Astrocyte of the cerebellum (primary cell): ENCODE data around the gene NCK2.

Source experiments
- DNase-seq: peaks from one replicate; pipeline ENCODE4 v3.0.0-alpha.2; 2011; ENCODE audit warnings: low read depth
- H3K4me3 ChIP-seq: 2 replicates; pipeline ENCODE4 v1.5.1; 2011; ENCODE audit warnings: mild to moderate bottlenecking, low read depth, low read length, moderate library complexity
- in situ Hi-C: cut with HindIII; loops from 2 replicates; pipeline ENCODE4 v1.10.0; 2017; ENCODE audit warnings: low sequenced_read_pairs
- TF ChIP-seq, protein P1 (sequence below): IDR thresholded peaks from 2 replicates; pipeline ENCODE4 v1.5.1; 2012; ENCODE audit warnings: low read length, low read depth, moderate library complexity, mild to moderate bottlenecking; ENCODE audit errors: missing control alignments

NCK2 gene

DNA sequence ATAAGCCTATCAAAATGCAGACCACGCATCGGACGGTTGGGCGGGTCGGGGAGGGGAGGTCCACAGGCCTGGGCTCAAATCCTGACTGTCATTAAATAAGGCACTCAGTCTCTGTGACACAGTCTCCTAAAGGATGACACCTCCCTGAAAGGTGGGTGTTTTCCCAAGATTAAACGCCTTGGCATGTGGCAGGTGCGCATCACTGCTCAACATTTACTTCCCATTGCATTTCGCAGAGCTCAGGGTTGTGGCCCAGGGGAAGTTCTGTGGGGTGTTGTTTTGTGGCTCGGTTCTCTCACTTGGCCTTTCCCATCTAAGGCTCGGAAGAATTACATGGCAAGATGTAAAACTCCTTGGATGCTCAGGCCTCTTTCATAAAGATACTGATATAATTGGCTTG is 107.4 kb downstream of the NCK2 start:
- no peak overlapping the region for H3K4me3 ChIP-seq
- in situ Hi-C loops = no loop called here
- no peak for DNase-seq
- TF ChIP-seq, protein P1, sequence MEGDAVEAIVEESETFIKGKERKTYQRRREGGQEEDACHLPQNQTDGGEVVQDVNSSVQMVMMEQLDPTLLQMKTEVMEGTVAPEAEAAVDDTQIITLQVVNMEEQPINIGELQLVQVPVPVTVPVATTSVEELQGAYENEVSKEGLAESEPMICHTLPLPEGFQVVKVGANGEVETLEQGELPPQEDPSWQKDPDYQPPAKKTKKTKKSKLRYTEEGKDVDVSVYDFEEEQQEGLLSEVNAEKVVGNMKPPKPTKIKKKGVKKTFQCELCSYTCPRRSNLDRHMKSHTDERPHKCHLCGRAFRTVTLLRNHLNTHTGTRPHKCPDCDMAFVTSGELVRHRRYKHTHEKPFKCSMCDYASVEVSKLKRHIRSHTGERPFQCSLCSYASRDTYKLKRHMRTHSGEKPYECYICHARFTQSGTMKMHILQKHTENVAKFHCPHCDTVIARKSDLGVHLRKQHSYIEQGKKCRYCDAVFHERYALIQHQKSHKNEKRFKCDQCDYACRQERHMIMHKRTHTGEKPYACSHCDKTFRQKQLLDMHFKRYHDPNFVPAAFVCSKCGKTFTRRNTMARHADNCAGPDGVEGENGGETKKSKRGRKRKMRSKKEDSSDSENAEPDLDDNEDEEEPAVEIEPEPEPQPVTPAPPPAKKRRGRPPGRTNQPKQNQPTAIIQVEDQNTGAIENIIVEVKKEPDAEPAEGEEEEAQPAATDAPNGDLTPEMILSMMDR = no peak

DNA sequence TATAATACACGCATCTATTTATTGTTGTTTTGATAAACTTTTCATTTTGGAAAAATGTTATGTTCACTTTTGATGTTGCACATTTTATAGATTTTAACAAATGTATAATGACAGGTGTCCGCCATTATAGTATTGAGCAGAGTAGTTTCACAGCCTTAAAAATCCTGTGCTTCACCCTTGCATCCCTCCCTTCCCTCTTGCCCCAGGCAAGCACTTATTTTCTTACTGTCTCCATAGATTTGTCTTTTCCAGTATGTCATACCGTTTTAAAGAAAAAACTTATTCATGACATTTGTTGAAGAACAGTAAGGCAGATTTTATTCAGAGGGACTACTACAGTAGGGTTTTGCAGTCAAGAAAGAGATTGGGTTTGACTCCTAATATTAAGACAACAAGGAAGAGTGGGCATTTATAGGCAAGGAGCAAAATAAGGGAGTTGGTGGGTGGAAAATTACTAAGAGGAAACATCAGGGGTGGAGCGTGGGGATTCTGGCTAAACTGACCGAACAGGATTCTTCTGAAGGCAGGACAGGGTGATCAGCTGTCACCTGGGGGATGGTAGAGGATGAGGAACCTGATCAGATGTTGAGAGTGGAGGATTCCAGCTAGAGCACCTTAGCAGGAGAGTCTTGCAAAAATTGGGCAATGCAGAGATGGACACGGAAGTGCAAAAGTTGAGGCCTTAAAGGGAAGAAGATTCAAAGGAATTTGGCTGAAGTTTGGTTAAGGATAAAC is 108.8 kb downstream of the NCK2 start:
- TF ChIP-seq, protein P1 = no peak
- H3K4me3 ChIP-seq = no peak overlapping the region
- in situ Hi-C loops = no loop called here
- DNase-seq = no peak

DNA sequence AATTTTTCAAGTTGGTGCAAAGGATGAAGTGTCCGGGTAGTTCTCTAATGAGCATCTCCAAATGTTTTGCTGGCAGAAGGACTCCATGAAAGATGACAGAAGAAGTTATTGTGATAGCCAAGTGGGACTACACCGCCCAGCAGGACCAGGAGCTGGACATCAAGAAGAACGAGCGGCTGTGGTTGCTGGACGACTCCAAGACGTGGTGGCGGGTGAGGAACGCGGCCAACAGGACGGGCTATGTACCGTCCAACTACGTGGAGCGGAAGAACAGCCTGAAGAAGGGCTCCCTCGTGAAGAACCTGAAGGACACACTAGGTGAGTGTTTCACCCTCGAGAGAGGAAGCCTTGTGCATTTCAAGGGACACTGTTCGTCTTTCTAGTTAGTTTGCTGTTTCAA is 110.3 kb downstream of the NCK2 start:
- in situ Hi-C loops = no loop called here
- no peak for DNase-seq
- TF ChIP-seq, protein P1 = no peak
- H3K4me3 ChIP-seq = no peak overlapping the region

DNA sequence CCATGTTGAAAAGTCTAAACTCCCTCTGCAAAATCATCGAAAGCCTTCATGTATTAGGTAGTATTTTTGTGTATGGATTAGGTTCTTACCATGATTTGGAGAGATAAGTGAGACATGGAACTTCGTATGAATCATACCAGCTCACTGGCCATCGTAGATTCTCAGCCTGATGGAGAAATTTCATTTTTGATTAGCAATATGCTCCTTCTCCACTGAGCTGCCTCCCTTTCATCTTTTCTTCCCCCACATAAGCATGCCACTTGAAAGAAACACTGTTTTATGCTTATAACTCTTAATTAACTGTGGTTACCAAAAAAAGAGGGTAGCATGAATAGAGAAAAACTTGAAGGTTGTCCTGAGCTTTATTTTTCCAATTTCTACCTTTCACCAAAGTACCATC is 111.9 kb downstream of the NCK2 start:
- TF ChIP-seq, protein P1 = no peak
- in situ Hi-C loops = no loop called here
- H3K4me3 ChIP-seq = no peak overlapping the region

DNA sequence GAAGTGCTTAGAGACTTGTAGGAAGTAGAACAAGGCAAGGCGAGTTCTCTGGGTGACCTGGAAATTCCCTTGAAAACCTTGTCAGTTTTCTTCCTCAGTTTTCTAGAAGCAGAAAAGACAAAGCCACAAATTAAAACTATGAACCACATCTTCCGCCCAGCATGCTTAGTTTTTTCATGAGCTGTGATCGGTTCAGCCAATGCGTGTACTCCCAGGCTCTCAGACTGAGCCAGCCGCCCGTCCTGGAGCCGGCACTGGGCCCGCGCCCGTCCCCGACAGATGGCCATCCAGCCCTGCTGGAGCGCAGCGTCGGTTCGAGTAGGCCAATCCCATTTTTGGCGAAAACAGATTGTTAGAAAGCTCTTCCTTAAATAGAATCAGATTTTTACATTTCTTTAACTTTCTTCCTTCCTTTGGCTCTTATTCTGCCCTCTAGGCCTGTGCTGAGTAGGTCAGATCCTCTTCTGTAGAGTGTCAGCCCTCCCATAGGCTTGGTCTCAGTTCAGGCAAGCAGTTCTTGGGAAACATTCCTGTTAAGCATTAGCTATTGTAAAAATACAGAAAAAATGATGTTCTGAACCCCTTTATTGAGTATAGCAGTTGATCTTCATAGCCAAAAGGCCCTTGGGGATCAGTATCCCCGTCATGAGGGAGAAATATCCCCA is 112.5 kb downstream of the NCK2 start:
- no peak overlapping the region for H3K4me3 ChIP-seq
- in situ Hi-C loops = no loop called here
- DNase-seq = no peak
- TF ChIP-seq, protein P1 = no peak

More for the DNA sequence above, 111.9 kb downstream of the NCK2 start:
- DNase-seq = no peak

DNA sequence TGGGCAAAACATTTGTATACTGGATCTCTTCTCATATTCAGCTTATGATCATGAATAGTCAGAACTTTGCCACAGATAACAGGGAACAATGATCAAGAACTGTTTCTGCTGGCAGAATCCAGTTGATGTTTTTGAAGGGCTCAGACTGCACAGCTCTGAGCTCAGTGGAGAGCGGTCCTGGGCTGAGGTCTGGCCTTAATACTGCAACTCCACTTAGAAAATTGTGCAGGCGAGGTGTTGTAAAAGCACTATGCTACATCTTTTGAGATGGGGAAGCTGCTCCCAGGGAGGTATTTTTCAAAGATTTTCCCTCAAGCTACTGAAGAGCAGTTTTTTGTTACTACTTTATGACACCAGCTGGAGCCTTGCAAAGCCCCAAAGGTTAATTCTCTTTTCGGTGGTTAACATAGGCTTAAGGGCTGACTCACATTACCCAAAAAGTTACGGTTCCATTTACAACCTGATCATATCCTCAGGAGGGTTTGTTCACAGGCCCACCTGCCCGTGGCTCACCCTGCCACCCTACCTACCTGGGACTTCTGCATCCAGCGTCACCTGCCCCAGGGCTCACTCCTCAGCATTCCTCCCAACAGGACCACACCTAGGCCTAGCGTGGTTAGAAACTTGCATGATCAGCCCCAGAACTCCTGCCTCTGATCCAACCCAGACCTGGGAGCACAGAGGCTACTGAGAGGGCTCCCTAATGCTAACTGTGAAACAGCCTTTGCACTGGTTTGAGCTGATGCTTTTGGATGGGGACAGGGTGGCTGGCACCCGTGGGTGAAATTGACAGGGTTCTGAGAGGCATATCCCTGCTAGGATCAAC is 114.4 kb downstream of the NCK2 start:
- DNase-seq = no peak
- TF ChIP-seq, protein P1 = no peak
- H3K4me3 ChIP-seq = no peak overlapping the region
- in situ Hi-C loops = no loop called here
